Natural killer cell (primary cell): Measurements from ENCODE around the gene MISP. TPM values are rescaled to one million over a fixed set of nuclear protein-coding genes. Genes with fewer than 3 reads are reported as not detected.
"Not testable (repeated sequence)": the region's sequence is repeated elsewhere in the genome, so short reads cannot be mapped to it uniquely, and the experiment has no call there.

Source experiments
- ATAC-seq, 3 donors: fragments of 150-1000 bp in 2 of 3; fragments of 200-7000 bp in 1 of 3; cut with Tn5 transposase; 1 replicate in 1 of 3; 2 replicates in 2 of 3; pipeline ENCODE4 v1.10.0; 2021; ENCODE audit warnings: mild to moderate bottlenecking in 2 of 3, moderate library complexity in 2 of 3
- DNase-seq, 2 donors: peaks; one replicate each; pipeline versions ENCODE4 v3.0.0 to v3.0.0-alpha.2; 2013 to 2021; ENCODE audit warnings: mixed read lengths in 1 of 2
- H3K27ac ChIP-seq: one replicate; pipeline ENCODE4 v1.5.1; 2013; ENCODE audit warnings: mild to moderate bottlenecking, low read length
- H3K27me3 ChIP-seq: one replicate; pipeline ENCODE4 v1.6.1; 2013; ENCODE audit warnings: low read length; ENCODE audit not compliant: control insufficient read depth, insufficient read depth
- H3K36me3 ChIP-seq: one replicate; pipeline ENCODE4 v1.6.1; 2013; ENCODE audit warnings: low read length; ENCODE audit not compliant: control insufficient read depth, insufficient read depth
- H3K4me1 ChIP-seq: one replicate; pipeline ENCODE4 v1.6.1; 2013; ENCODE audit warnings: low read length; ENCODE audit not compliant: control insufficient read depth, insufficient read depth
- H3K4me3 ChIP-seq: one replicate; pipeline ENCODE4 v1.5.1; 2013; ENCODE audit warnings: low read length
- H3K9me3 ChIP-seq: one replicate; pipeline ENCODE4 v1.6.1; 2013; ENCODE audit warnings: low read length; ENCODE audit not compliant: control insufficient read depth, insufficient read depth
- H3K27ac Mint-ChIP-seq, 2 donors: one replicate each; pipeline ENCODE4 v1.8.0; 2022; ENCODE audit warnings: mild to moderate bottlenecking in 2 of 2, mixed read lengths in 2 of 2, moderate library complexity in 1 of 2
- H3K27me3 Mint-ChIP-seq, 2 donors: one replicate each; pipeline ENCODE4 v1.8.0; 2022; ENCODE audit warnings: low read depth in 2 of 2, mixed read lengths in 2 of 2
- H3K36me3 Mint-ChIP-seq: one replicate; pipeline ENCODE4 v1.8.0; 2022; ENCODE audit warnings: mixed read lengths
- H3K4me1 Mint-ChIP-seq, 2 donors: one replicate each; pipeline ENCODE4 v1.8.0; 2022; ENCODE audit warnings: mixed read lengths in 2 of 2
- H3K4me3 Mint-ChIP-seq: one replicate; pipeline ENCODE4 v1.8.0; 2022; ENCODE audit warnings: mild to moderate bottlenecking, moderate library complexity, mixed read lengths
- H3K9me3 Mint-ChIP-seq, 2 donors: one replicate each; pipeline ENCODE4 v1.8.0; 2022; ENCODE audit warnings: mixed read lengths in 2 of 2
- CTCF ChIP-seq: fragments of 200-600 bp; IDR thresholded peaks from one replicate; pipeline ENCODE4 v1.8.0; 2022; ENCODE audit warnings: antibody characterized with exemption
- WGBS: methylation state at CpG from one replicate; pipeline ENCODE4 v1.1.7; 2013; ENCODE audit warnings: missing lambda C conversion rate; ENCODE audit not compliant: insufficient coverage; 5-methylcytosine and 5-hydroxymethylcytosine counted together
- intact Hi-C: fragments of 100-400 bp; cut with micrococcal nuclease; formaldehyde crosslinking; loops from one replicate; pipeline ENCODE4 v1.14.2; 2022
- total RNA-seq, 4 donors: library from RNA; stranded (reverse); fragments of 120-200 nt in 1 of 4; gene quantifications; one replicate each; pipeline versions ENCODE4 v1.2.3 to v1.2.4, GENCODE V29; 2013 to 2022

MISP gene
- total RNA-seq, 3 donors from 2014 or later (not counting 1 experiment from before 2014, with no cell fraction given), result not detected

- no peaks in the 10 kb centered on the region for H3K4me1 Mint-ChIP-seq
- H3K27ac Mint-ChIP-seq, result no peak overlapping the region
- Histone ChIP-seq H3K9me3 (peaks cover 9% of the 10 kb centered on the region), H3K4me1 (no peaks in the 10 kb centered on the region), H3K27ac (no peak overlapping the region), H3K4me3 (no peak overlapping the region), H3K27me3 (no peaks in the 10 kb centered on the region), H3K36me3 (no peaks in the 10 kb centered on the region)
- no peak overlapping the region for H3K4me3 Mint-ChIP-seq
- WGBS, result 90% methylated on average over 13 of the region's 13 CpGs
- no peaks in the 10 kb centered on the region for H3K36me3 Mint-ChIP-seq
- intact Hi-C loops, result no loop called here
- no peaks in the 10 kb centered on the region for H3K27me3 Mint-ChIP-seq
- ATAC-seq (no peak), DNase-seq (no peak)
- no peaks in the 10 kb centered on the region for H3K9me3 Mint-ChIP-seq
- TF ChIP-seq CTCF, result no peak
Observed at GRCh38 chr19:743168-743687, 7.7 kb upstream of the MISP start.

- H3K4me1 Mint-ChIP-seq, H3K4me3 Mint-ChIP-seq: not testable (repeated sequence)
Observed at GRCh38 chr19:745138-745537, 5.8 kb upstream of the MISP start.

GRCh38 chr19:746208-746819, 4.6 kb upstream of the MISP start:
- DNase-seq (no peak), ATAC-seq (no peak)
- intact Hi-C loops, result no loop called here
- Histone ChIP-seq H3K9me3 (peaks cover 9% of the 10 kb centered on the region), H3K4me3 (no peak overlapping the region), H3K27ac (no peak overlapping the region), H3K4me1 (no peaks in the 10 kb centered on the region), H3K27me3 (no peaks in the 10 kb centered on the region), H3K36me3 (no peaks in the 10 kb centered on the region)
- Mint-ChIP-seq H3K4me1 (no peaks in the 10 kb centered on the region), H3K27me3 (no peaks in the 10 kb centered on the region), H3K27ac (no peak overlapping the region), H3K4me3 (no peak overlapping the region), H3K9me3 (no peaks in the 10 kb centered on the region), H3K36me3 (no peaks in the 10 kb centered on the region)
- 97% methylated on average over 43 of the region's 43 CpGs for WGBS
- TF ChIP-seq CTCF, result no peak

More at GRCh38 chr19:745138-745537, 5.8 kb upstream of the MISP start:
- H3K27ac ChIP-seq, H3K9me3 ChIP-seq, H3K4me3 ChIP-seq, intact Hi-C loops, H3K36me3 Mint-ChIP-seq, H3K4me1 ChIP-seq, ATAC-seq, DNase-seq, H3K9me3 Mint-ChIP-seq, H3K27me3 ChIP-seq, H3K27ac Mint-ChIP-seq, H3K27me3 Mint-ChIP-seq, H3K36me3 ChIP-seq: not testable (repeated sequence)
- WGBS, result 79% methylated on average over 7 of the region's 7 CpGs

- H3K27ac ChIP-seq, result no peak overlapping the region
- no peaks in the 10 kb centered on the region for H3K27me3 Mint-ChIP-seq
- TF ChIP-seq CTCF, result no peak
- H3K4me3 Mint-ChIP-seq, result no peak overlapping the region
- H3K4me1 Mint-ChIP-seq, result no peaks in the 10 kb centered on the region
- H3K36me3 ChIP-seq, result no peaks in the 10 kb centered on the region
- H3K36me3 Mint-ChIP-seq, result no peaks in the 10 kb centered on the region
- H3K9me3 Mint-ChIP-seq, result no peaks in the 10 kb centered on the region
- intact Hi-C loops, result no loop called here
- ATAC-seq (no peak), DNase-seq (no peak)
- H3K4me1 ChIP-seq, result no peaks in the 10 kb centered on the region
- WGBS, result 95% methylated on average over 22 of the region's 22 CpGs
- peaks cover 9% of the 10 kb centered on the region for H3K9me3 ChIP-seq
- H3K27me3 ChIP-seq, result no peaks in the 10 kb centered on the region
- no peak overlapping the region for H3K27ac Mint-ChIP-seq
- no peak overlapping the region for H3K4me3 ChIP-seq
Observed at GRCh38 chr19:746956-747355, 4.0 kb upstream of the MISP start.
